Vagina (tissue), 2 donors: ENCODE measurements around the gene BORCS6. TPM values are rescaled to one million over a fixed set of nuclear protein-coding genes. Genes with fewer than 3 reads are reported as not detected.

ENCODE experiments used
- DNase-seq, 2 donors: peaks; one replicate each; pipeline ENCODE4 v3.0.0-alpha.2; 2017; ENCODE audit errors: extremely low spot score in 2 of 2
- H3K27ac ChIP-seq: fragments of 200-600 bp; sonication (generic); one replicate; pipeline ENCODE4 v1.5.1; 2019
- H3K27me3 ChIP-seq: fragments of 200-600 bp; sonication (generic); one replicate; pipeline ENCODE4 v1.5.1; 2019
- H3K36me3 ChIP-seq, 2 donors: fragments of 200-600 bp; sonication (generic); one replicate each; pipeline ENCODE4 v1.5.1; 2017 to 2019
- H3K4me1 ChIP-seq: fragments of 200-600 bp; sonication (generic); one replicate; pipeline ENCODE4 v1.5.1; 2019
- H3K4me3 ChIP-seq, 2 donors: fragments of 200-600 bp; sonication (generic); 1 replicate in 1 of 2; 2 replicates in 1 of 2; pipeline ENCODE4 v1.5.1; 2016 to 2019
- H3K9me3 ChIP-seq: fragments of 200-600 bp; sonication (generic); one replicate; pipeline ENCODE4 v1.5.1; 2019
- POLR2A ChIP-seq, 2 donors: fragments of 450-650 bp; IDR thresholded peaks; one replicate each; pipeline ENCODE4 v1.6.1; 2017; ENCODE audit warnings: antibody characterized with exemption in 2 of 2, mild to moderate bottlenecking in 2 of 2, moderate library complexity in 2 of 2
- POLR2AphosphoS5 ChIP-seq, 2 donors: sonication (generic); formaldehyde crosslinking; IDR thresholded peaks; one replicate each; pipeline ENCODE4 v1.9.0; 2017; ENCODE audit warnings: antibody characterized with exemption in 2 of 2, mild to moderate bottlenecking in 2 of 2, low read depth in 1 of 2; ENCODE audit not compliant: insufficient read depth in 1 of 2
- intact Hi-C: fragments of 100-400 bp; cut with DNase I; formaldehyde crosslinking; loops from one replicate; pipeline ENCODE4 v1.15.1; 2023
- total RNA-seq: library from RNA; depleted of rRNA; stranded (reverse); fragments of >200 nt; gene quantifications from one replicate; pipeline ENCODE4 v1.2.3, GENCODE V29; 2016
- TF ChIP-seq, protein P1 (sequence below), 3 experiments: fragments of 450-650 bp in 2 of 3; fragments of 200-600 bp in 1 of 3; sonication (generic) in 1 of 3; IDR thresholded peaks; one replicate each; pipeline ENCODE4 v1.5.1; 2017 to 2019; ENCODE audit warnings: antibody characterized with exemption in 3 of 3, mild to moderate bottlenecking in 2 of 3, moderate library complexity in 2 of 3

Gene BORCS6
- total RNA-seq, 1 donor from 2014 or later, result 9.6 TPM

DNA sequence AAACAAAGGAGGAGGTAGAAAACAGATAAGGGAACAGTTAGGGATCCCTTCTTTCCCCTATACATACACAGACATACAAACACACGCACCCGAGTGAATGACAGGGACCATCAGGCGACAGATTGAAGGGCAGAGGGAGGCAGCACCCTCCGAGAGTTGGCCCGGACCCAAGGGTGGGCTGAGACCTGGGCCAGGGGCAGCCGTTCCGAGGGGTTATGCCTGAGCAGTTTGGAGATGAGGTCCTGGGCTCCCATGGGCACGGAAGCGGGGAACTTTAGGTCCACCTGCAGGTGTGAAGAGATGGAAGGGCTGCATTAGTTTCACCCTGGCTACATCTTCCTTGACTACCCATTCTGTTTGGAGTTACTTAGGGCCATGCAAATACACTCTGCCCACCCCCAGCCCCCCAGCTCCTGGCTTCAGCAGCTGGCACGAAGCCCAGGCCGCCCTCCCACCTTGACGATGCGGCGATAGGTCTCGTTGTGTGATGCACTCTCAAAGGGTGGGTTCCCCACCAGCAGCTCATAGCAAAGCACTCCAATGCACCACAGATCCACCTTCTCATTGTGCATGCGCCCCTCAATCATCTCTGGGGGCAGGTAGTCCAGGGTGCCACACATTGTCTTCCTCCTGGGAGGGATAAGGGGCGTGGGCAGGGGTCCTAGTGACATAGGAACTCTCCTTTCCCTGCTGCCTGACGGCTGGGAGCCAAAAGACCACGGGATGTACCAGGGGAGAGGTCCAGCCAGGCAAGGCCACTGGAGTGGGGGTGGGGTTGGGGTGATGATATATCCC, 15.0 kb upstream of the BORCS6 start:
- Histone ChIP-seq H3K4me1 (peaks cover 2% of the 10 kb centered on the region), H3K4me3 (no peak overlapping the region), H3K27me3 (no peaks in the 10 kb centered on the region), H3K9me3 (no peaks in the 10 kb centered on the region), H3K36me3 (no peaks in the 10 kb centered on the region), H3K27ac (no peak overlapping the region)
- TF ChIP-seq POLR2A (IDR thresholded peaks at IDR 0.05) (no peak), POLR2AphosphoS5 (IDR thresholded peaks at IDR 0.05; ENCODE audit: insufficient read depth in 1 of 2, low read depth in 1 of 2) (no peak)
- TF ChIP-seq, protein P1, sequence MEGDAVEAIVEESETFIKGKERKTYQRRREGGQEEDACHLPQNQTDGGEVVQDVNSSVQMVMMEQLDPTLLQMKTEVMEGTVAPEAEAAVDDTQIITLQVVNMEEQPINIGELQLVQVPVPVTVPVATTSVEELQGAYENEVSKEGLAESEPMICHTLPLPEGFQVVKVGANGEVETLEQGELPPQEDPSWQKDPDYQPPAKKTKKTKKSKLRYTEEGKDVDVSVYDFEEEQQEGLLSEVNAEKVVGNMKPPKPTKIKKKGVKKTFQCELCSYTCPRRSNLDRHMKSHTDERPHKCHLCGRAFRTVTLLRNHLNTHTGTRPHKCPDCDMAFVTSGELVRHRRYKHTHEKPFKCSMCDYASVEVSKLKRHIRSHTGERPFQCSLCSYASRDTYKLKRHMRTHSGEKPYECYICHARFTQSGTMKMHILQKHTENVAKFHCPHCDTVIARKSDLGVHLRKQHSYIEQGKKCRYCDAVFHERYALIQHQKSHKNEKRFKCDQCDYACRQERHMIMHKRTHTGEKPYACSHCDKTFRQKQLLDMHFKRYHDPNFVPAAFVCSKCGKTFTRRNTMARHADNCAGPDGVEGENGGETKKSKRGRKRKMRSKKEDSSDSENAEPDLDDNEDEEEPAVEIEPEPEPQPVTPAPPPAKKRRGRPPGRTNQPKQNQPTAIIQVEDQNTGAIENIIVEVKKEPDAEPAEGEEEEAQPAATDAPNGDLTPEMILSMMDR (IDR thresholded peaks at IDR 0.05), result no peak
- no peak for DNase-seq
- intact Hi-C loops, result no loop called here

DNA sequence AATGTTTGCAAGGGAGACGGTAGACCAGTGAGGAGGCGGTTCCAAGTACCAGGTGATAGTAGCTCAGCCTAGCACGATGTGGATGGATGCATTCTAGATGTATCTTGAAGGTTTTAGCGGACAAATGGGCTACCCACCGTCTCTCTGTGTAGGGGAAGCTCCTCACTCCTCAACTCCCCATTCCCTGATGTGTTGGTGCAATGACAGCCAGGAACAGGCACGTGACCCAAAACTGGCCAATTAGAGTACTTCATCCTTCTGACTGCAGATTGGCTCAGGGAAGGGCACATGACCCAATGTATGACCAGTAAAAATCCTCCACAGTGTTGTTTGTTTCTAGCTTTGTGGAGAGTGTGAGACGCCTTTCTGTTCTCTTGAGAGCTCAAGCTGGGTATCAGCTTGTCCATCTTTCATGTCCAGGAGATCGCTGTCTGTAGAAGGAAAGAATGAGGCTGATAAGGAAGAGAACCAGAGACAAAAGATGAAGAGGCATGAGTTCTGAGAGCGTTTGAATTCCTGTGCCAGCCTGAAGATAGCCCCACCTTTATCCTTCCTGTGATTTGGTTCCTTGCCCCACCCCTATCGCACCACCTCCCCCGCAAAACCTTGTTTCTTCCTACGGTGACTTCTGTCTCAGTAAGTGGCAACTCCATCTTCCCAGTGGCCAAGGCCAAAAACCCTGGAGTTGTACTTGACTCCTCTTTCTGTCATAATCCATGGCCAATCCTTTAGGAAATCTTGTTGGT, 2.3 kb upstream of the BORCS6 start:
- TF ChIP-seq, protein P1 (IDR thresholded peaks at IDR 0.05), result no peak
- TF ChIP-seq POLR2AphosphoS5 (IDR thresholded peaks at IDR 0.05; ENCODE audit: insufficient read depth in 1 of 2, low read depth in 1 of 2) (peak; percentile 37 to 96), POLR2A (IDR thresholded peaks at IDR 0.05) (peak in 1 of 2 donors; percentile 65)
- peaks cover 42% of the 10 kb centered on the region for H3K4me1 ChIP-seq
- H3K27ac ChIP-seq, result peak overlapping the region; percentile 86
- intact Hi-C loops, result no loop called here
- H3K4me3 ChIP-seq, result peak overlapping the region; percentile 33 to 39
- no peaks in the 10 kb centered on the region for H3K9me3 ChIP-seq
- H3K27me3 ChIP-seq, result no peaks in the 10 kb centered on the region
- DNase-seq, result peak in 1 of 2 donors; percentile 96
- no peaks in the 10 kb centered on the region for H3K36me3 ChIP-seq

DNA sequence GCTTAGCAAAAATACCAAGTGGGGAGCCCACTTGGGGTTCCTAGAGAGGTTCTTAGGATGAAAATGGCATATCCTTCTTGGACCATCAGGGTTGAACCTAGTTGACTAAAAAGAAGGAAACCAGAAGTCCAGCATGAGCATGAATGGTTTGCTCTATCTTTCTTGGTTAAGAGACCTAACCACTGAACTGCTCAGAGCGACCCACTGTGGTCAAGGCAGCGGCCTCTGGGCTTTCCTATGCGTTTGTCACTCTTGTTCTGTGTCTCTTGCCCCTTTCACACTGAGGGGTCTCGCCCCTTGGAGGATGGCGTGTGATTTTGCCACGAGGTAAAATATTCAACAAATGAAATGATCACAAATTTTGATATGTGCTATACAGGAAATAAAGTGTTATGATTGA, 526 bp upstream of the BORCS6 start:
- intact Hi-C loops, result no loop called here
- TF ChIP-seq POLR2AphosphoS5 (IDR thresholded peaks at IDR 0.05; ENCODE audit: insufficient read depth in 1 of 2, low read depth in 1 of 2), result no peak
- no peak for TF ChIP-seq POLR2A (IDR thresholded peaks at IDR 0.05)
- TF ChIP-seq, protein P1 (IDR thresholded peaks at IDR 0.05), result no peak
- H3K4me1 ChIP-seq, result peaks cover 48% of the 10 kb centered on the region
- H3K36me3 ChIP-seq, result no peaks in the 10 kb centered on the region
- DNase-seq, result no peak
- H3K27me3 ChIP-seq, result no peaks in the 10 kb centered on the region
- peak overlapping the region; percentile 100 for H3K27ac ChIP-seq
- H3K4me3 ChIP-seq, result peak overlapping the region; percentile 27 to 86
- no peaks in the 10 kb centered on the region for H3K9me3 ChIP-seq

DNA sequence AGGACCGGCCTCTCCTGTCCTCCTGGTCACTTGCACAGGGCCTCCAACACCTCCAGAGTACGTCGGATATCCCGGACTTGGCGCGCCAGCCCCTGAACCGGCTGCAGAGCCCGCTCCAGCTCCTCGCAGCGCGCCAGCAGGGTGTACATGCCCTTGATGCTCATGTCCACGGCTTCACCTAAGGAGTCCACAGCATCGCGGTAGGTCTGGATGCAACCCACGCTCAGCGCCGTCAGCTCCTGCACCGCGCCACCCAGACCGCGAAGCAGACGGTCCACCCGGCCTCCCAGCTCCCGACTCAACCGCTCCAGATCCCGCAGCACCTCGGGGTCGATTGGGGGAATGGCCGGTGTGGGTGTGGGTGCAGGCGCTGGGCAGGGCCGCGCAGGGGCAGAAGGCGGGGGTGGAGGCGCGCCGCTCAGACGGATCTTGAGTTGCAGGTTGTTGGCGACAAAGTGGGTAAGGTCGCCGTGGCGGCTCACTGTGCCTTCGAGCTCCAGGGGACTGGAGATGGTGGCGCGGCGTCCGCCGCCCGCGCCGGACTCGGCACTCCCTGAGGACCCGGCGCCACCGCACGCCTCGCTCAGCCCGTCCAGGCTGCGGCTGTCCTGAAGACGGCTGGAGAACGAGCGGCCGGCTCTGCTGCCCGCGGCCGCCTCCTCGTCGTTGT, 804 bp downstream of the BORCS6 start:
- Histone ChIP-seq H3K4me3 (peak overlapping the region; percentile 77 to 86), H3K27ac (peak overlapping the region; percentile 100), H3K9me3 (no peaks in the 10 kb centered on the region), H3K4me1 (peaks cover 49% of the 10 kb centered on the region), H3K36me3 (no peaks in the 10 kb centered on the region), H3K27me3 (no peaks in the 10 kb centered on the region)
- intact Hi-C loops, result no loop called here
- TF ChIP-seq, protein P1 (IDR thresholded peaks at IDR 0.05), result no peak
- TF ChIP-seq POLR2A (IDR thresholded peaks at IDR 0.05) (no peak), POLR2AphosphoS5 (IDR thresholded peaks at IDR 0.05; ENCODE audit: insufficient read depth in 1 of 2, low read depth in 1 of 2) (no peak)
- no peak for DNase-seq
